Inflammatory macrophage (primary cell): ENCODE results near the gene AKR1C8.

ENCODE experiments used
- DNase-seq, 2 donors: peaks; one replicate each; pipeline ENCODE4 v3.0.0-alpha.2; 2020 to 2022

AKR1C8 gene

GRCh38 chr10:5107860-5108526, 77.0 kb downstream of the AKR1C8 start:
- DNase-seq = no peak

GRCh38 chr10:5106553-5106952, 78.4 kb downstream of the AKR1C8 start:
- DNase-seq = no peak

GRCh38 chr10:5105626-5106025, 79.3 kb downstream of the AKR1C8 start:
- DNase-seq = no peak
